ENCODE measurements around the gene KCNK15.

DNA sequence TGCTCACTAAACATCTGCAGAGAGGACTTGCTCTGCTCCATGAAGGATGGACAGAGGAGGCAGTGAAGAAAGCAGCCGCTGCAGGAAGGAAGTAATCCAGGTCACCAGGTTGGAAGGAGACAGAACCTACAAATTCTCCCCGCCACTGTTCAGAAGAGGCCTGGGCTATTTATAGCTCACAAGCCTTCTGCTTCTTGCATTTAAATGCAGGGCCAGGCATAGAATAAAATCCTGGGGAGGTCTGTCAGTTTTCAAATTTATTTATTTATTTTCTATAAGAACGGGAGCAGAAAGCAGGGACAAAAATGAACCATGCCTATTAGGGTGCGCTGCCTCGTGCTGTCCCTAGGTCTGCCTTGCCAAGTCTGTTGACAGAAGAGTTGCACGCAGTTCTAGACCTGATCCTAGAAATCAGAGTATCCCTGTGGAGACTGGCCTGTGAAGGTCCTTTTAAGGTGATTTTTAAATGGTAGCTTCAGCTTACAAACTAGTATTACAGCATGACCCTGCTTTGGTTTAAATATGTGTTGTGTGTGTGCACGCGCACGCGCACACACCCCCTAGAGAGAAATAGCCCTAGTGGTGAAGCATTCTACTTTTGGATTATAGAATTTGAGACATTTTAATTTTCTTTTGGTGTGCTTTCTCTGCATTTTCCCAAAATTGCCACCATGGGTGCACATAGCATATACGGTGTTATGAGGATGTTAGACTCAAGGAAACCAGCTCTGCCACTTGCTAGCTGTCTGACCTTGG lies 45.2 kb downstream of the KCNK15 start:
- TF ChIP-seq EP300 (IDR thresholded peaks at IDR 0.05), result no peak
- TF ChIP-seq, protein P1, sequence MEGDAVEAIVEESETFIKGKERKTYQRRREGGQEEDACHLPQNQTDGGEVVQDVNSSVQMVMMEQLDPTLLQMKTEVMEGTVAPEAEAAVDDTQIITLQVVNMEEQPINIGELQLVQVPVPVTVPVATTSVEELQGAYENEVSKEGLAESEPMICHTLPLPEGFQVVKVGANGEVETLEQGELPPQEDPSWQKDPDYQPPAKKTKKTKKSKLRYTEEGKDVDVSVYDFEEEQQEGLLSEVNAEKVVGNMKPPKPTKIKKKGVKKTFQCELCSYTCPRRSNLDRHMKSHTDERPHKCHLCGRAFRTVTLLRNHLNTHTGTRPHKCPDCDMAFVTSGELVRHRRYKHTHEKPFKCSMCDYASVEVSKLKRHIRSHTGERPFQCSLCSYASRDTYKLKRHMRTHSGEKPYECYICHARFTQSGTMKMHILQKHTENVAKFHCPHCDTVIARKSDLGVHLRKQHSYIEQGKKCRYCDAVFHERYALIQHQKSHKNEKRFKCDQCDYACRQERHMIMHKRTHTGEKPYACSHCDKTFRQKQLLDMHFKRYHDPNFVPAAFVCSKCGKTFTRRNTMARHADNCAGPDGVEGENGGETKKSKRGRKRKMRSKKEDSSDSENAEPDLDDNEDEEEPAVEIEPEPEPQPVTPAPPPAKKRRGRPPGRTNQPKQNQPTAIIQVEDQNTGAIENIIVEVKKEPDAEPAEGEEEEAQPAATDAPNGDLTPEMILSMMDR (IDR thresholded peaks at IDR 0.05), result no peak
- TF ChIP-seq POLR2A (IDR thresholded peaks at IDR 0.05), result no peak
